ENCODE data around the gene STIP1. TPM values are rescaled to one million over a fixed set of nuclear protein-coding genes. Genes with fewer than 3 reads are reported as not detected.

The STIP1 gene
- total RNA-seq, 1 experiment from 2014 or later, result 338 TPM

DNA sequence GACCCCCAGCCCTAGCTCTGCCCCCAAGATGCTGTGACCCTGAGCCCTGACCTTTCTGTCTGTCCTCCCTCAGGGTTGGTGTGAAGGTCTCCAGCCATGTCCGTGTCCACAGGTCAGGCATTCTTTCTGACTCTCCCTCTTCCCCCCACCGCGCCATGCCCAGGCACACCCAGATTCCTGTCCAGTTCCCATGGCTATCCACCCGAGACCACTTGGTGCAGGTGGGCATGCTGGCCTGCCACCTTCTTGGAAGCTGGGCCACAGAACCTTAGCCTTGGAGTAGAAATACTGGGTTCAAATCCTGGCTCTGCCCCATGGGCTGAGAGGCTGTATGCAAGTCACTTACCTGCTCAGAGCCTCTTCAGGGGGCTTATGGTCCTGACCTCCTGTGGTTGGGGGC, 63.1 kb downstream of the STIP1 start:
- Histone ChIP-seq H2BK20ac (ENCODE audit: low read depth, low read length, poor library complexity, severe bottlenecking) (no peak overlapping the region), H3K4ac (ENCODE audit: low read depth, low read length) (no peak overlapping the region), H3K27me3 (ENCODE audit: insufficient read depth, low read length) (no peaks in the 10 kb centered on the region), H3K79me1 (ENCODE audit: insufficient read depth, low read depth, low read length, poor library complexity, severe bottlenecking) (peaks cover 3% of the 10 kb centered on the region), H3T11ph (ENCODE audit: low read length) (no peak overlapping the region), H3K9me3 (ENCODE audit: control insufficient read depth, low read depth, low read length) (no peaks in the 10 kb centered on the region), H4K5ac (ENCODE audit: insufficient read length, low read depth, low read length) (no peak overlapping the region), H3K4me2 (ENCODE audit: insufficient read depth, insufficient read length, low read length) (peak overlapping the region; percentile 9), H4K8ac (replicated peaks; ENCODE audit: insufficient read length, low read depth, low read length) (no peak overlapping the region), H3K79me2 (ENCODE audit: insufficient read depth, low read length) (peaks cover 7% of the 10 kb centered on the region; the same call in 1 of the 2 replicates), H2BK120ac (ENCODE audit: low read depth, low read length, poor library complexity, severe bottlenecking) (no peak overlapping the region), H2AFZ (ENCODE audit: low read length) (no peak overlapping the region), H3K14ac (ENCODE audit: insufficient read depth, low read length) (no peak overlapping the region), H4K20me1 (ENCODE audit: control insufficient read depth, insufficient read depth, insufficient read length) (no peaks in the 10 kb centered on the region), H3K9ac (ENCODE audit: extremely low read depth, insufficient read length, low read length) (no peak overlapping the region), H3K18ac (ENCODE audit: insufficient read length, low read depth, low read length) (no peak overlapping the region), H3K56ac (ENCODE audit: insufficient read length, low read depth, low read length) (no peak overlapping the region), H2AK5ac (ENCODE audit: insufficient read length, low read length) (no peak overlapping the region), H4K91ac (ENCODE audit: insufficient read length, low read depth, low read length) (no peak overlapping the region), H3K23ac (ENCODE audit: insufficient read length, low read depth, low read length) (no peak overlapping the region), H2BK15ac (ENCODE audit: low read depth, low read length) (no peak overlapping the region), H3K23me2 (ENCODE audit: insufficient read length, low read depth, low read length, poor library complexity, severe bottlenecking) (peaks cover 26% of the 10 kb centered on the region), H3K4me1 (ENCODE audit: insufficient read depth, low read length) (peaks cover 9% of the 10 kb centered on the region; the same call in 1 of the 2 replicates), H2BK12ac (ENCODE audit: insufficient read length, low read depth, low read length) (no peak overlapping the region), H2BK5ac (ENCODE audit: insufficient read length, low read length) (no peak overlapping the region), H3K27ac (ENCODE audit: insufficient read length, low read depth, low read length) (peak overlapping the region; percentile 40)
- peaks cover 34 to 47% of the 10 kb centered on the region in 2 experiments for H3K4me1 Mint-ChIP-seq
- no peaks in the 10 kb centered on the region; a peak in 1 of 5 replicates for H3K9me3 Mint-ChIP-seq
- peak overlapping the region; percentile 30 to 93 for H3K4me3 Mint-ChIP-seq
- TF ChIP-seq, protein P1, sequence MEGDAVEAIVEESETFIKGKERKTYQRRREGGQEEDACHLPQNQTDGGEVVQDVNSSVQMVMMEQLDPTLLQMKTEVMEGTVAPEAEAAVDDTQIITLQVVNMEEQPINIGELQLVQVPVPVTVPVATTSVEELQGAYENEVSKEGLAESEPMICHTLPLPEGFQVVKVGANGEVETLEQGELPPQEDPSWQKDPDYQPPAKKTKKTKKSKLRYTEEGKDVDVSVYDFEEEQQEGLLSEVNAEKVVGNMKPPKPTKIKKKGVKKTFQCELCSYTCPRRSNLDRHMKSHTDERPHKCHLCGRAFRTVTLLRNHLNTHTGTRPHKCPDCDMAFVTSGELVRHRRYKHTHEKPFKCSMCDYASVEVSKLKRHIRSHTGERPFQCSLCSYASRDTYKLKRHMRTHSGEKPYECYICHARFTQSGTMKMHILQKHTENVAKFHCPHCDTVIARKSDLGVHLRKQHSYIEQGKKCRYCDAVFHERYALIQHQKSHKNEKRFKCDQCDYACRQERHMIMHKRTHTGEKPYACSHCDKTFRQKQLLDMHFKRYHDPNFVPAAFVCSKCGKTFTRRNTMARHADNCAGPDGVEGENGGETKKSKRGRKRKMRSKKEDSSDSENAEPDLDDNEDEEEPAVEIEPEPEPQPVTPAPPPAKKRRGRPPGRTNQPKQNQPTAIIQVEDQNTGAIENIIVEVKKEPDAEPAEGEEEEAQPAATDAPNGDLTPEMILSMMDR (conservative IDR thresholded peaks at IDR 0.05), result no peak
- peaks cover 6 to 16% (median 7%) of the 10 kb centered on the region in 3 experiments; a peak in 6 of 7 replicates for H3K36me3 Mint-ChIP-seq (ENCODE audit: insufficient read depth in 1 of 3, low read depth in 3 of 3)
- no CpG with 5 or more reads among the region's 4 CpGs for WGBS (ENCODE audit: extremely low coverage, insufficient read length, low lambda C conversion rate)
- H3K27ac Mint-ChIP-seq, result peak overlapping the region; percentile 95 to 97 (median 97)
- H3K27me3 Mint-ChIP-seq (ENCODE audit: low read depth), result no peaks in the 10 kb centered on the region
- DNase-seq, result no peak

Data from H9 (cell line).